Amniotic stem cell (primary cell): Measurements from ENCODE around the gene INTS2.
A peak's percentile ranks its signal among the peaks of the same experiment; 100 is the strongest.
"Not testable (repeated sequence)": the region's sequence is repeated elsewhere in the genome, so short reads cannot be mapped to it uniquely, and the experiment has no call there.

ENCODE experiments used
- DNase-seq: peaks from one replicate; lab custom pipeline; 2025; lab: John Stamatoyannopoulos, UW

Gene INTS2

DNA sequence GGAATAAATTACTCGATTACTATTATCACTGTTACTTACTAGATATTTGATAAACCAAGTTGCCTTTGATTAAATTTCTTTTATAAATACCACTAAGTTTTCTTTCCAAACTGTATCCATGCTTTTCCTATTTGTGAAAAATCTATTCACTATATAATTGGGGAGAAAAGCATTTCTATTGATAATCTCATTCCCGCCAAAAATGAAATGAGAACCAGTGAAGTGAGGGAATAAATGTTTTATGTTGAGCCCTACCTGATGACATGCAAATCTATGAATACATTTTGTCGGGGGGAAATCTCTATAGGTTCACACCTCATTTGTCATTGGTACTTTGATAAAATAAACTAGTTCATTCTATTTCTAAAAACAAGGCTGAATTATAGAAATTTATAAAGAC lies 80.1 kb downstream of the INTS2 start:
- no peak for DNase-seq

DNA sequence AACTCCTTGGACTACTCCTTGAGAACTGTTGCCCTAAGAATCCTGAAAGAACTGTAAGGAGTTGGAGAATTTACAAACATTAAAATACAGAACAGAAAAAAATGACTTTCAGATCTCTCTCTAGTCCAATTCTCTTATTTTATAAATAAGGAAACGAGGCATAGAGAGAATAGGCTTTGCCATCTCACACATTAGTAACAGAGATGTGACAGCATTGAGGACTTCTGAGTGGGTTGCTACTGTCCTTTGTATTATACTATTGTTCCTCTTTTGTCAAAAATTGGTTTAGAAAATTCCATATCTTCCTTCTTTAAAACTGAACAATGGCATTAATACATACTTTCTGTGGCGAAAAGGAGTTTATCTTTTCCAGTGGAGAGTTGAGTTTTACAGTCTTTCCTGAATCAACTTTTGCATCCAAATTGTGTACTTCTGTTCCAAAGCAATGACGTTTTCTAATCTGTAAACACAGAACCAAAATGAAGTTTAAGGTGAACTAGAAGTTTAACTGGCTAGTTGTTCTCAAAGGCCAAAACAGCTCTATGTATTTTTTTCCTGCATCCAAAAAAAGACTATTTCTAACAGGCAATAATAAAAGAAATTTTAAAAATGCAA lies 80.9 kb downstream of the INTS2 start:
- DNase-seq = no peak

DNA sequence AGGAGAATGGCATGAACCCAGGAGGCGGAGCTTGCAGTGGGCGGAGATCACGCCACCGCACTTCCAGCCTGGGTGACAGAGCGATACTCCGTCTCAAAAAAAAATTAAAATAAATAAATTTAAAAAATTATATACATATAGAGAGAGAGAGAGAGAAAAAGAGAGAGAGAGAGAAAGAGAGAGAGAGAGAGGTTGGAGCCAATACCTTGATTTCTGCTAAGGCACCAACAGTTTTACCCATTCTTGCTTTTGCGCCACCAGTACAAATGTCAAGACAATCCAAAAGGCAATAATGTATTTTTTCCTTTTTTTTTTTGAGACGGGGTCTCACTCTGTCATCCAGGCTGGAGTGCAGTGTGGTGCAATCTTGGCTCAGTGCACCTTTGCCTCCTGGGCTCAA lies 81.7 kb downstream of the INTS2 start:
- no peak for DNase-seq

DNA sequence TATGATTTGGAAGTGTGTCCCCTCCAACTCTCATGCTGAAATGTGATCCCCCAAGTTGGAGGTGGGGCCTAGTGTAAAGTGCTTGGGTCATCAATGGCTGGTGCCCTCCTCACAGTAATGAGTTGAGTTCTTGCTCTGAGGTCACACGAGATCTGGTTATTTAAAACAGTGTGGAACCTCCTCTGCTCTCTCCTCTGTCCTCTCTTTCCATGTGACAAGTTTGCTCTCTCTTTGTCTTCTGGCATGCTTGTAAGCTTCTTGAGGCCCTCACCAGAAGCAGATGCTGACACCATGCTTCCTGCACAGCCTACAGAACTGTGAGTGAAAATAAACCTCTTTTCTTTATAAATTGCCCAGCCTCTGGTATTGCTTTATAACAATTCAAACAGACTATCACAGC lies 84.3 kb downstream of the INTS2 start:
- DNase-seq = no peak

DNA sequence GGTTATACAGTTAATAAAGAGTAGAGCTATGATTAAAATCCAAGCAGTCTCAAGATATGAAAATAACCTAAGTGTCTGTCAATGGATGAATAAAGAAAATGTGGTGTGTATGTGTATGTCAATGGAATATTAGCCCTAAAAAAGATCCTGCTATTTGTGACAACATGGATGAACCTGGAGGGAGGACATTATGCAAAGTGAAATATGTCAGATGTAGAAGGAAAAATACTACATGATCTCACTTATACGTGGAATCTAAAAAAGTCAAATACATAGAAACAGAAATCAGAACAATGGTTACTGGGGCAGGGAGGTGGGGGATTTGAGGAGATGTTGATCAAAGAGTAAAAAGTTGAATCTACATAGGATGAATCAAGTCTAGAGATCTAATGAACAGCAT lies 84.9 kb downstream of the INTS2 start:
- no peak for DNase-seq

DNA sequence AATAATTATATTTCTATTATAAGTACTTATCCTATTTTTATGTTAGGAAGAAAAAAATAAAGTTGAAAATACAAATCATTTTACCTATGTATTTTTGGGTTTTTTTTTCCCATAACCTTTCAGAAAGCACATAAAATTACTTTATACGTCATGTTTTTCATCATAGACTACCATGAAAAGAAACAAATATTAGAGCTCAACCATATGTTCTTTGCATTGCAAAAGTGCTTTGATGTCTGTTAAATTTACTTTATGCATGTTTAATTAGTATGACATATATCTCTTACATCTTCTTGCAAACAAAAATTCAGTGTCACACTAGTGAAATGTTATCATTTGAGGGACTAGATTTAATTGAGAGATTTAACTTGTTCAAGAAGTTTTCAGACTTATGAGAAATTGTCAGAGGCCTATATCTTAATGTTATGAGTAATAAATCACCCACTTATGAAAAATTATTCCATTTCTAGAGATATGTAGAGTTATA lies 88.4 kb downstream of the INTS2 start:
- no peak for DNase-seq

DNA sequence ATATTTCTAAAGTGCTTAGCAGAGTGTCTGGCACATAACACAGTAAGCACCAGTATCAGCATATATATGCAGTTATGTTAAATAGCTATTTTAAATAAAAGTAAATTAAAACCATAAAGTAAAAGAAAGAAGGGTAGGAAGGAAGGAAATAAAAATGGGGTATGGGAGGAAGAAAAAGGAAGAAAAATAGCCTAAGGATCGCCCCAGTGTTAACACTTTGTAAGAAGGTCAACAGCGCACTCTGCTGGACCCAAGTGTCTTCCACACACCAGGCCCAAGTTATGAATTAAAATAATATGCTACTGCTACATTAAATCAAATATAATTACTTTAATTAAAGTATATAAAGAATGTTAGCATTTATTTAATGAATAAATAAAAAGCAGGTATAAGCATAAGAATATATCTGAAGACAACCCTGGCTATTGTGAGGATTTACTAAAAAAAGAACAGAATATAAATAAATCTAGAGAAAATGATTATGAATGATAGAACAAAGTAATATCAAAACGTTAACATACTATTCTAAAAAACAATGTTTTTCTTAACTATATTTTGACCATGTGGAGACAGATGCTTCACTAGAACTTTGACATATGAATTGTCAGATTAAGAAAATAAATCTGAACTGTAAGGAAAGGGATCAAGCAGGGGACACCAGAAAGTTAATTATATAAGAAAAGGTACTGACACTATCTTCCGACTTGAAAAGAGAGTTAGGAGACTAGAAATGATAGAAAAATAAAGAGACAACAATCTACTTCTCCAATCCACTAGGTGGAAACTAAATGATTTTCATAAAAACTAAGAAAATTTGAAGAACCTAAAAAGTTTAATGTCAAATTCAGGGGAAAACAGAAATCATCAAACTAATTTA lies 90.4 kb downstream of the INTS2 start:
- peak; percentile 61 for DNase-seq

DNA sequence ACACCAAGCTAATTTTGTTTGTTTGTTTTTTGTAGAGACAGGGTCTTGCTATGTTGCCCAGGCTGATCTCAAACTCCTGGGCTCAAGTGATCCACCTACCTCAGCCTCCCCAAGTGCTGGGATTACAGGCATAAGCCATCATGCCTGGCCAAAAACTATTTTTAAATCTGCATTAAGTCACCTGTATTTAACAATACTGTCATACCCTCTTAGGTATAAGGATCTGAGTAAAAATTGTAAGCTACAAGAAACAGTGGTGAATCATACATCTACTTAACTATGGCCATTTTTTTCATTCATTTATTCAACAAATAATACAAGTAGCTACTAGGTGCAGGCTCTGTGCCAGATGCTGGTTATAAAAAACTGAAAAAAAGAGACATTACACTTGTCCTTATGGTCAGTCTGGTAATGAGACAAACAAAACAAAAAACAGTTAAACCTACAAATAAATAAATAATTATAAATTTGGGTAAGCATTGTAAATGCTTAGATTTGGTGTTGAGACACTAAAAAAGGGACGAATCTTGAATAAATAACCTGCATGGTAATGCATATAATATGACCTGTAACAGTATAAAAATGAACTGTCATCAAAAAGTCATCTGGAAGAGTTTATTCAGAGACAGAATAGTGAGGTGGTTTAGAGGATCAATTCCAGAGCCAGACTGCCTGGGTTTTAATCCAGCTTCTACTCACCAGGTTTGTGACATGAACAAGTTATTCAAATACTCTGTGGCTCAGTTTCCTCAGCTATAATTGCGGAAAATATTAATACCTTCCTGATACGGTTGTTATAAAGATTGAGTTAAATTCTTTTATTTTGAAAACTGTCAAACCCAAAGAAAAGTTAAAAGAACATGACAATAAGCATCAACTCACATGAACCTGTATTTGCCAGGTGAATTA lies 91.3 kb downstream of the INTS2 start:
- no peak for DNase-seq

DNA sequence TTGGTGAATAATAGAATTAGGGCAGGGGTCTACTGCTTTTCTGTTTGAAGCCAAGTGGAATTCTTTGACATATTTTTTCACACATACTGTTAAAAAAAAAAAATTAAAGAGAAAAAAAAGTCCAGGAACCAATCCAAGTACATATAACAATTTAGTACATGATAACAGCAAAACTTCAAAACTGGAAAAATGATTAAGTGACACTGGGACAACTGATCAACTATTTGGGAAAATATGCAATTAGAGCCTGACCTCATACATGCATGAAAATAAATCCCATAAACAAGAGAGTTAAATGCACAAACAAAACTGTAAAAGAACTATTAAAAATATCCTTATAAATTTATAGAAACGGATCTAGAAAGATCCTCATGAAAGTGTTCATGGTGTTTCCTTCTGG lies 92.2 kb downstream of the INTS2 start:
- DNase-seq = no peak

DNA sequence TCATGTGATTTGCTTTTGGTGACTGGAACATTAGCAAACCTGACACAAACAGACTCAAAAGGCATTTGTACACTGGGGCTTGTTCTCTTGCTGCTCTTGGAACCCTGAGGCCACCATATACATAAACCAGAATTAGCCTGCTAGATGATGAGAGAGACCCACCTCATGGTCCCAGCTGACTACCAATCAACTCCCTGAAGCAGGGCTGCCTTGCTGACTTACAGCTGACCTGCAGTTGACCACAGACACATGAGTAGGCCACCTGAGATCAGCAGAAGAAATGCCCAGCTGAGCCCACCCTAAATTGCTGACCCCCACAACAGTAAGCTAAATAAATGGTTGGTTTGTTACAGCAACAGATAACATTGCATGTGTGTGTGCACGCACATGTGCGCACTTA lies 93.2 kb downstream of the INTS2 start:
- no peak for DNase-seq

DNA sequence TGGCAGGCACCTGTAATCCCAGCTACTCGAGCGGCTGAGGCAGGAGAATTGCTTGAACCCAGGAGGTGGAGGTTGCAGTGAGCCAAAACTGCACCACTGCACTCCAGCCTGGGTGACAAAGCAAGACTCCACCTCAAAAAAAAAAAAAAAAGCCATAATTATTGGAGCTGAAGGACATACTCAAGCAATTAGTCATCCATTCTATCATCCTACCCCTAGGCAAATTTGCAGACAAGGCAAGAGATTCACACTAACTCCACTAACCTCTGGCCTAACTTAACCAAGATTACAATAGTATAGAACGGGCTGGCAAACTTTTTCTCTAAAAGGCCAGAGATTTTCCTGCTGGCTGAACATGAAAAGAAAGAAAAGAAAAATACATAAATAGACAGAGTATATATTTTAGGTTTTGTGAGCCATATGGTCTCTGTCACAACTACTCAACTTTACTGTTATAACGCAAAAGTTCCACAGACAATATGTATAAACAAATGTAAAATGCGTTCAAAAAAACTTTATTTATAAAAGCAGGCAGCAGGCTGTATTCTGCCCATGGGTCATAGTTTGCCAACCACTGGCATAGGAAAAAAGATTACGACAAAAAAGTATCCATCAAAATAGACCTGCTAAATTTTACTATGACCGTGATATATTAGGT lies 94.1 kb downstream of the INTS2 start:
- DNase-seq = no peak

DNA sequence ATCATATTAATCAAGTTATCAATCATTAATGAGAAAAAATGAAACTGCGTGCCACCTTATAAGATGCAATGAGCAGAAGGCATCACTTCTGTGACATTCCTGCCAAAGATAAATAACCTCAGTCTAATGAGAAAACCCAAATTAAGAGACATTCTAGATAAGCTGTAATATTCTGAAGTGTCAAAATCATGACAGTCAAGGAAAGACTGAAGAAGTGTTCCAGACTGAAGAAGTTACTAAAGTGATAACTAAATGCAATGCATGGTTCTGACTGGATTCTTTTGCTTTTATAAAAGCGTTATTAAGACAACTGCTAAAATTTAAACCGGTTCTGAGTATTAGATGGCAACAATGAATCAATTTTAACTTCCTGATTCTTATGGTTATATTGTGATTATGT lies 95.3 kb downstream of the INTS2 start:
- no peak for DNase-seq

DNA sequence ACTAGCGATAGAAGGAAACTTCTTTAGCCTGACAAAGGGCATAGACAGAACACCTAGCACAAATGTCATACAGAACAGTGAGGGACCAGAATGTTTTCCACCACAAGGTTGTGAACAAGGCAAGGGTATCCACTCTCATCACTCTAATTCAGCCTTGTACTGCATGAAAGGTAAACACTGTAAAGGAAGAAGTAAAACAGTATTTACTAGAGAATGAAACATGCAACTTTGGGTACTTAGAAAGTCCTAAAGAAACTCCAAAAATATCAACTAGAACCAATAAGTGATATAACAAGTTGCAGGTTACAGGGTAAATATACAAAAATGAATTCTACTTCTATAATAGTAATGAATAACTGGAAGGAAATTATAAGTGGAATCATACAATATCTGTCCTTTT lies 96.7 kb downstream of the INTS2 start:
- no peak for DNase-seq

DNA sequence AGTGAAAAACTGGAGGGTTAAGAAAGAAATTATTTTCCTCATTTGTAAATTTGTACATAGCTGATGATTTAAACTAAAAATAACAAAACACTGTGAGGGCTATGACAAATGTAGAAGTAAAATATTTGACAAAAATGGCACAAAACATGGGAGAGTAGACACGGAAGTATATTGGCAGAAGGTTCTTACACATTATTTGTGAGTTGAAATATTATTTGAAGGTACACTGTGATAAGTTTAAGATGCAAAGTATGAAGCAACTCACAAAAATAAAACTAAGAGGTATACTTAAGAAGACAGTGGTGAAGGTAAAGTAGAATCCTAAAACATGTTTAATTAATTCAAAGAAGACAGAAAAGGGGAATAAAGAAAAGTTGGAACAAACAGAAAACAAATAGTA lies 99.1 kb downstream of the INTS2 start:
- DNase-seq = no peak

DNA sequence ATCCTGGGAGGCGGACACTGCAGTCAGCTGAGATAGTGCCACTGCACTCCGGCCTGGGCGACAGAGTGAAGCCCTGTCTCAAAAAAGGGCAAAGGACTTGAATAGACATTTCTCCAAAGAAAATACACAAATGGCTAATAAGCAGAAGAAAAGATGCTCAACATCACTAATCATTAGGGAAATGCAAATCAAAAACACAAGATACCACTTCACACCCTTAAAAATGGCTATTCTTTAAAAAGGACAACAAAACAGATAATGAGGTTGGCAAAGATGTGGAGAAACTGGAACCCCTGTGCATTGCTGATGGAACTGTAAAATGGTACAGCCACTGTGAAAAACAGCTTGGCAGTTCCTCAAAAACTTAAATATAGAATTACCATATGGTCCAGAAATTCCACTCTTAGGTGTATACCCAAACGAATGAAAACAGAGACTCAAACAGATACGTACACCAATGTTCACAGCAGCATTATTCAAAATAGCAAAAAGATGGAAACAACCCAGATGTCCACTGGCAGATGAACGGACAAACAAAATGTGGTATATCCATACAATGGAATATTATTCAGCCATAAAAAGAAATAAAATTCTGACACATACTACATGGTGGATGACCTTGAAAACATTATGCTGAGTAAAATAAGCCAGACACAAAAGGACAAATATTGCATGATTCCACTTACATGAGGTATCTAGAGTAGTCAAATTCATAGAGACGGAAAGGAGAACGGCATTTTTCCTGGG lies 100.0 kb downstream of the INTS2 start:
- DNase-seq = no peak

DNA sequence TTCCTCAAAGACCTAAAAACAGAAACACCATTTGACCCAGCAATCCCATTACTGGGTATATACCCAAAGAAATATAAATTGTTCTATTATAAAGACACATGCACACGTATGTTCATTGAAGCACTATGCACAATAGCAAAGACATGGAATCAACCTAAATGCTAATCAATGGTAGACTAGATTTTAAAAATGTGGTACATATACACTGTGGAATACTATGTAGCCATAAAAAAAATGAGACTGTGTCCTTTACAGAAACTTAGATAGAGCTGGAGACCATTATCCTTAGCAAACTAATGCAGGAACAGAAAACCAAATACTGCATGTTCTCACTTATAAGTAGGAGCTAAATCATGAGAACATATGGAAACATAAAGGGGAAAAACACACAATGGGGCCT lies 100.9 kb downstream of the INTS2 start:
- not testable (repeated sequence) for DNase-seq

DNA sequence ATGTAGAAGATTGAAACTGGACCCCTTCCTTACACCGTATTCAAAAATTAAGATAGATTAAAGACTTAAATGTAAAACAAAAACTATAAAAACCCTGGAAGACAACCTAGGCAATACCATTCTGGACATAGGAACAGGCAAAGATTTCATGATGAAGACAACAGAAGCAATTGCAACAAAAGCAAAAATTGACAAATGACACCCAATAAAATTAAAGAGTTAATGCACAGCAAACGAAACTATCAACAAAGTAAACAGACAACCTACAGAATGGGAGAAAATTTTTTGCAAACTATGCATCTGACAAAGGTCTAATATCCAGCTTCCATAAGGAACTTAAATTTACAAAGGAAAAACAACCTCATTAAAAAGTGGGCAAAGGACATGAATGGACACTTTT lies 101.6 kb downstream of the INTS2 start:
- not testable (repeated sequence) for DNase-seq

DNA sequence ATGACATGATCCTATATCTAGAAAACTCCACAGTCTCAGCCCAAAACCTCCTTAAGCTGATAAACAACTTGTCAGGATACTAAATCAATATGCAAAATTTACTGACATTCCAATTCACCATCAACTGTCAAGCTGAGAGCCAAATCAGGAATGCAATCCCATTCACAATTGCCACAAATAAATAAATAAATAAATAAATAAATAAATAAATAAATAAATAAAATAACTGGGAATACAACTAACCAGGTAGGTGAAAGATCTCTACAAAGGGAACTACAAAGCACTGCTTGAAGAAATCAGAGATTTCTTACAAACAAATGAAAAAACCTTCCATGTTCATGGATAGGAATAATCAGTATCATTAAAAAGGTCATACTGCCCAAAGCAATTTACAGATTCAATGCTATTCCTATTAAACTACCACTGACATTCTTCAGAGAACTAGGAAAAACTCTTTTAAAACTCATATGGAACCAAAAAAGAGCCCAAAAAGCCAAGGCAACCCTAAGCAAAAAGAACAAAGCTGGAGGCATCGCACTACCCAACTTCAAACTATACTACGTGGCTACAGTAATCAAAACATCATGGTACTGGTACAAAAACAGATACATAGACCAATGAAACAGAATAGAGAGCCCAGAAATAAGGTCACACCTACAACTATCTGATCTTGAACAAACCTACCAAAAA lies 102.2 kb downstream of the INTS2 start:
- no peak for DNase-seq

DNA sequence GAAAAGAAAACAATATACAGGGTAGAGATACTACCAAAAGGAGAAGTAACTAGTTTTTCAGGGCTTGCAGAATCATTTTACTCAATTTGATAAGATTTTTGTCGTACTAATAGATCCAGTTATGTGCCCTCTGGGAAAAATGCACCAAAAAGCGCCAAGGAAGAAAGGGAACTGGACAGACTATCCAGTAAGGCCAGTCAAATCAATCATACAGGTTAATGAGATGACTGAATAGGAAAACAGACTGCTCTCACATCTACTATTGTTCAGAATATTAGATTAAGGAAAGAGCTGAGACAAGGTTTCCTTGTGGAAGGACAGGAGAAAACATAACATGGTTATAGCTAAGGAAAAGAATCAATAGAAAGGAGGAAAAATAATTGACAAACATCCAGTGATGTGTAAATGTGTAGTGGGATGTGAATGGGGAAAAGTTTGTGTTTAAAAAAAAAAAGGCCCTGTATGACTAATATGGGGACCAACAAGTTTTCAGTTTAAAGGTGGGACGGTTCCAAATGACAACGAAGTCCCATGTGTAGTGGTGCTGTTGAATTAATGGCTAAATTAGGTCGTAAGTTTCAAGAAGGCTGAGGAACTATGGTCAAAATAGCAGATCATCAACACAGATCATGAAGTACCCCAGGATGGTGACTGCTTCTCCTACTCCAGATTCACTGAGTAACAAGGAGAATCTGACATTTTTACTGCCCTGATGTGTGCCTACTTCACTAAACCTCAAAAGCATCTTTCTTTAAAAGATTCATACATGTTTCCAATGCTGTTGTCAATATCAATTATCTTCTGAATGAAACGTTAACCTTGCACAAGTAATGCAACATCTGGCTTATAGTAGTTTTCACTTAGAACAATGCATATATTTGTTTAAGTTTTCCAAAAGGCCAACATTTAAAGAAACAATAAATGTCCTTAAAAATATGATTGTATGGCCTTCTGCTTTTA lies 105.2 kb downstream of the INTS2 start:
- no peak for DNase-seq
